ENCODE data around the gene FUT9.

- TF ChIP-seq, protein P1, sequence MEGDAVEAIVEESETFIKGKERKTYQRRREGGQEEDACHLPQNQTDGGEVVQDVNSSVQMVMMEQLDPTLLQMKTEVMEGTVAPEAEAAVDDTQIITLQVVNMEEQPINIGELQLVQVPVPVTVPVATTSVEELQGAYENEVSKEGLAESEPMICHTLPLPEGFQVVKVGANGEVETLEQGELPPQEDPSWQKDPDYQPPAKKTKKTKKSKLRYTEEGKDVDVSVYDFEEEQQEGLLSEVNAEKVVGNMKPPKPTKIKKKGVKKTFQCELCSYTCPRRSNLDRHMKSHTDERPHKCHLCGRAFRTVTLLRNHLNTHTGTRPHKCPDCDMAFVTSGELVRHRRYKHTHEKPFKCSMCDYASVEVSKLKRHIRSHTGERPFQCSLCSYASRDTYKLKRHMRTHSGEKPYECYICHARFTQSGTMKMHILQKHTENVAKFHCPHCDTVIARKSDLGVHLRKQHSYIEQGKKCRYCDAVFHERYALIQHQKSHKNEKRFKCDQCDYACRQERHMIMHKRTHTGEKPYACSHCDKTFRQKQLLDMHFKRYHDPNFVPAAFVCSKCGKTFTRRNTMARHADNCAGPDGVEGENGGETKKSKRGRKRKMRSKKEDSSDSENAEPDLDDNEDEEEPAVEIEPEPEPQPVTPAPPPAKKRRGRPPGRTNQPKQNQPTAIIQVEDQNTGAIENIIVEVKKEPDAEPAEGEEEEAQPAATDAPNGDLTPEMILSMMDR (IDR thresholded peaks at IDR 0.05) = no peak
- no peak for TF ChIP-seq POLR2A (IDR thresholded peaks at IDR 0.05)
Observed at GRCh38 chr6:96184798-96185197, 169.0 kb downstream of the FUT9 start.
